Measurements from ENCODE around the gene CD47. TPM values are rescaled to one million over a fixed set of nuclear protein-coding genes. Genes with fewer than 3 reads are reported as not detected.

The CD47 gene
- total RNA-seq, 1 experiment from 2014 or later, result 34.7 TPM

DNA sequence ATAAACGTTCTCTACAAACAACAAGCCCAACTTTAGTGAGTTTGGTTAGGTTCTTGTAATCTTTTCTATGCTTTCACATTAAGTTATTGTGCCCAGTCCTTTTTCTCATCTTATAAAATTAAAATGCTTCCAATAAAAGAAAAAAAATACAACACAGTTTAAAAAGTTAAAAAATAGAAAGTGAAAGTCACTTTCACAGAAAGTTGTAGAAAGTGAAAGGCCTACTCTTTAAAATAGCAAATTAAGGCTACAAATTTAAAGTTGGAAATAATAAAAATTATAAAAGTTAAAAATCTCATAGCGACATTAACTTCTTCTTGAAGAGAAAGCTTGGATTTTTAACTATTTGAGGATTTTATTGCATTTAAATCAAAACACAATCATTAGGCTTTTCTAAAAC, 35.9 kb downstream of the CD47 start:
- no TSS peak for BruUV-seq (replicated peaks)
- DNase-seq (ENCODE audit: low spot score), result no peak
- Histone ChIP-seq H3K27ac (ENCODE audit: low read depth, low read length, poor library complexity, severe bottlenecking) (no peak overlapping the region), H3K27me3 (replicated peaks; ENCODE audit: insufficient read depth, low read depth, low read length, poor library complexity) (no peaks in the 10 kb centered on the region), H3K9me3 (ENCODE audit: low read depth, low read length, poor library complexity, severe bottlenecking) (no peaks in the 10 kb centered on the region), H3K4me3 (ENCODE audit: low read depth, low read length, poor library complexity, severe bottlenecking) (no peak overlapping the region), H3K4me1 (ENCODE audit: insufficient read depth, low read length, poor library complexity, severe bottlenecking) (no peaks in the 10 kb centered on the region), H3K36me3 (ENCODE audit: insufficient read depth, low read length, poor library complexity, severe bottlenecking) (no peaks in the 10 kb centered on the region)
- TF ChIP-seq EZH2 (IDR thresholded peaks at IDR 0.05; ENCODE audit: borderline replicate concordance, low read depth, low read length, poor library complexity, severe bottlenecking), result no peak
- TF ChIP-seq, protein P1, sequence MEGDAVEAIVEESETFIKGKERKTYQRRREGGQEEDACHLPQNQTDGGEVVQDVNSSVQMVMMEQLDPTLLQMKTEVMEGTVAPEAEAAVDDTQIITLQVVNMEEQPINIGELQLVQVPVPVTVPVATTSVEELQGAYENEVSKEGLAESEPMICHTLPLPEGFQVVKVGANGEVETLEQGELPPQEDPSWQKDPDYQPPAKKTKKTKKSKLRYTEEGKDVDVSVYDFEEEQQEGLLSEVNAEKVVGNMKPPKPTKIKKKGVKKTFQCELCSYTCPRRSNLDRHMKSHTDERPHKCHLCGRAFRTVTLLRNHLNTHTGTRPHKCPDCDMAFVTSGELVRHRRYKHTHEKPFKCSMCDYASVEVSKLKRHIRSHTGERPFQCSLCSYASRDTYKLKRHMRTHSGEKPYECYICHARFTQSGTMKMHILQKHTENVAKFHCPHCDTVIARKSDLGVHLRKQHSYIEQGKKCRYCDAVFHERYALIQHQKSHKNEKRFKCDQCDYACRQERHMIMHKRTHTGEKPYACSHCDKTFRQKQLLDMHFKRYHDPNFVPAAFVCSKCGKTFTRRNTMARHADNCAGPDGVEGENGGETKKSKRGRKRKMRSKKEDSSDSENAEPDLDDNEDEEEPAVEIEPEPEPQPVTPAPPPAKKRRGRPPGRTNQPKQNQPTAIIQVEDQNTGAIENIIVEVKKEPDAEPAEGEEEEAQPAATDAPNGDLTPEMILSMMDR (conservative IDR thresholded peaks at IDR 0.05; ENCODE audit: low read depth, low read length), result no peak
- intact Hi-C loops (cut with micrococcal nuclease; ENCODE audit: unreplicated experiment), result no loop called here
- POLR2A ChIA-PET (ENCODE audit: low non-redundant PET), result no interaction called here
- CTCF ChIA-PET, result no interaction called here

DNA sequence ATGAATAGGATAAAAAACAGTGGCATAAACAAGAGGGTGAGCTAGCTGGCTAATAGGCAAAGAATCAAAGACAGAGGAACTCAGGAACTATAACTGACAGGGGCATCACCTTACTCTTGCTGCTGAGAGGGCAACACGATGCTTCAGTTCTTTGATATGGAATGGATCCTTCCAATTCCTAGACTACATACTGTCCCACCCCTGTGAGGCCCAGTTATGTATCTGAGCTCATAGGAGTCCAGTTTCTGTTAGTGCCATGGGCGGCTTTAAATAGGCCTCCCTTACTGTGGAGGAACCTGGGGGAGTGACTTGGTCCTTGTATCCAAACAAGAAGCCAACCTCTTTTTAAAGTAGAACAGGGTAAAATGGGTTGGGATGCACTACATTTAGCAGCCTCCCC, 37.3 kb downstream of the CD47 start:
- TF ChIP-seq, protein P1 (conservative IDR thresholded peaks at IDR 0.05; ENCODE audit: low read depth, low read length), result no peak
- TF ChIP-seq EZH2 (IDR thresholded peaks at IDR 0.05; ENCODE audit: borderline replicate concordance, low read depth, low read length, poor library complexity, severe bottlenecking), result no peak
- Histone ChIP-seq H3K27ac (ENCODE audit: low read depth, low read length, poor library complexity, severe bottlenecking) (no peak overlapping the region), H3K36me3 (ENCODE audit: insufficient read depth, low read length, poor library complexity, severe bottlenecking) (no peaks in the 10 kb centered on the region), H3K4me1 (ENCODE audit: insufficient read depth, low read length, poor library complexity, severe bottlenecking) (no peaks in the 10 kb centered on the region), H3K9me3 (ENCODE audit: low read depth, low read length, poor library complexity, severe bottlenecking) (no peaks in the 10 kb centered on the region), H3K4me3 (ENCODE audit: low read depth, low read length, poor library complexity, severe bottlenecking) (no peak overlapping the region), H3K27me3 (replicated peaks; ENCODE audit: insufficient read depth, low read depth, low read length, poor library complexity) (no peaks in the 10 kb centered on the region)
- POLR2A ChIA-PET (ENCODE audit: low non-redundant PET), result no interaction called here
- DNase-seq (ENCODE audit: low spot score), result no peak
- intact Hi-C loops (cut with micrococcal nuclease; ENCODE audit: unreplicated experiment), result no loop called here
- CTCF ChIA-PET, result no interaction called here
- no TSS peak for BruUV-seq (replicated peaks)

DNA sequence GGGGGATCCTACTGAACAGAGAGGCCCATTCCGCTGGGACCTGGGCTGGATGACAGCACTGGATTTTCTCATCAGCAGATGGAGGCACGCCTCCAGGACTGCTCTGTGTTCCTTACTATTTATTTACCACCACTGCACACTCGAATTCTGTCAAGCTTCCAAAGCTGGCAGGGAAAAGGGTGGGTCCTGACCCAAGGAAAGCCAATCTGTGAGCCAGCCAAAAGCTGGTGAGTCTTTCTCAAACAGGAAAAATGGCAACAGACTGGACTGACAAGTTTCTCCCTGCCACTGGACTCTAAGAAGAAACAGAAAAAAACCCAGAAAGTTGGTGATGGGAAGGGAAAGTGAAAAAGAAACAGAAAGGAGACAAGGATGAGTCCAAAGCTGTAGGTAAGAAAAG, 37.8 kb downstream of the CD47 start:
- intact Hi-C loops (cut with micrococcal nuclease; ENCODE audit: unreplicated experiment), result no loop called here
- no TSS peak for BruUV-seq (replicated peaks)
- Histone ChIP-seq H3K9me3 (ENCODE audit: low read depth, low read length, poor library complexity, severe bottlenecking) (no peaks in the 10 kb centered on the region), H3K36me3 (ENCODE audit: insufficient read depth, low read length, poor library complexity, severe bottlenecking) (no peaks in the 10 kb centered on the region), H3K4me3 (ENCODE audit: low read depth, low read length, poor library complexity, severe bottlenecking) (no peak overlapping the region), H3K4me1 (ENCODE audit: insufficient read depth, low read length, poor library complexity, severe bottlenecking) (no peaks in the 10 kb centered on the region), H3K27ac (ENCODE audit: low read depth, low read length, poor library complexity, severe bottlenecking) (no peak overlapping the region), H3K27me3 (replicated peaks; ENCODE audit: insufficient read depth, low read depth, low read length, poor library complexity) (no peaks in the 10 kb centered on the region)
- ChIA-PET CTCF (no interaction called here), POLR2A (ENCODE audit: low non-redundant PET) (no interaction called here)
- DNase-seq (ENCODE audit: low spot score), result no peak
- no peak for TF ChIP-seq EZH2 (IDR thresholded peaks at IDR 0.05; ENCODE audit: borderline replicate concordance, low read depth, low read length, poor library complexity, severe bottlenecking)

DNA sequence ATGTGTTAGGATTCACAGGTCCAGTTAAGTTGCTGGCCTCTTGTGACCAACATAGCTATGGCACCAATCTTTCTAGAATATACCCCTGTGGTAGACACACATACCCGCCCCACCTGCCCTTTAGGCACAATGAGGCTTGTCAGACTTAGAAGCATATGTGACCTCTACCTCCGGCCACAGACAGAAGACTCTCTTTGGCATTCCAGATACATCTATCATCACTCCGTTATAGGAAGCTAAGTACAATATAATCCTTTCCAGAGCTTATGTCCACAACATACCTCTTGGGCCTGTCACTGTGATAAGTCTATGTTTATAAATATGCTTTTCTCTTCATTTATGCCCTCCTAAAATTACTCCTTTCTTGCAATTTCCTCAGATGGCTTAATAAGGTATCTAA, 39.8 kb downstream of the CD47 start:
- no peak for DNase-seq (ENCODE audit: low spot score)
- Histone ChIP-seq H3K27ac (ENCODE audit: low read depth, low read length, poor library complexity, severe bottlenecking) (no peak overlapping the region), H3K4me1 (ENCODE audit: insufficient read depth, low read length, poor library complexity, severe bottlenecking) (no peaks in the 10 kb centered on the region), H3K27me3 (replicated peaks; ENCODE audit: insufficient read depth, low read depth, low read length, poor library complexity) (no peaks in the 10 kb centered on the region), H3K4me3 (ENCODE audit: low read depth, low read length, poor library complexity, severe bottlenecking) (no peak overlapping the region), H3K9me3 (ENCODE audit: low read depth, low read length, poor library complexity, severe bottlenecking) (no peaks in the 10 kb centered on the region), H3K36me3 (ENCODE audit: insufficient read depth, low read length, poor library complexity, severe bottlenecking) (no peaks in the 10 kb centered on the region)
- no TSS peak for BruUV-seq (replicated peaks)
- ChIA-PET CTCF (no interaction called here), POLR2A (ENCODE audit: low non-redundant PET) (no interaction called here)
- TF ChIP-seq, protein P1 (conservative IDR thresholded peaks at IDR 0.05; ENCODE audit: low read depth, low read length), result no peak
- no peak for TF ChIP-seq EZH2 (IDR thresholded peaks at IDR 0.05; ENCODE audit: borderline replicate concordance, low read depth, low read length, poor library complexity, severe bottlenecking)
- intact Hi-C loops (cut with micrococcal nuclease; ENCODE audit: unreplicated experiment), result no loop called here

Data from A673 (cell line).